ENCODE data around the gene NKX6-2. TPM values are rescaled to one million over a fixed set of nuclear protein-coding genes. Genes with fewer than 3 reads are reported as not detected.

The NKX6-2 gene
- total and polyA plus RNA-seq, 10 of the 15 experiments (the other 5 are each of a cell fraction or from before 2014, with no cell fraction given) = 0.45 to 1.8 TPM; not detected in 8

GRCh38 chr10:132810141-132810806, 24.3 kb upstream of the NKX6-2 start (continued):
- TF ChIP-seq GABPA (IDR thresholded peaks at IDR 0.05; ENCODE audit: low read depth) (no peak), PBX3 (IDR thresholded peaks at IDR 0.05; ENCODE audit: insufficient replicate concordance, low read depth, low read length) (no peak), BCLAF1 (IDR thresholded peaks at IDR 0.05) (no peak), FOXM1 (IDR thresholded peaks at IDR 0.05; ENCODE audit: low read depth, low read length) (no peak), YBX1 (IDR thresholded peaks at IDR 0.05) (no peak), CHD1 (IDR thresholded peaks at IDR 0.05; ENCODE audit: low read depth, low read length) (no peak), CBX5 (IDR thresholded peaks at IDR 0.05; ENCODE audit: low read depth) (no peak), FOS (IDR thresholded peaks at IDR 0.05; ENCODE audit: borderline replicate concordance, extremely low read depth, insufficient read length) (no peak), BMI1 (IDR thresholded peaks at IDR 0.05; ENCODE audit: borderline replicate concordance) (no peak), EZH2 (IDR thresholded peaks at IDR 0.05; ENCODE audit: borderline replicate concordance, control insufficient read depth, low read depth, low read length) (no peak)

Data from GM12878 (cell line).